H1 (cell line): Measurements from ENCODE around the gene TPSB2. TPM values are rescaled to one million over a fixed set of nuclear protein-coding genes. Genes with fewer than 3 reads are reported as not detected.

Experiments used
- EP300 ChIP-seq, 2 experiments: IDR thresholded peaks; 1 replicate in 1 of 2; 2 replicates in 1 of 2; pipeline ENCODE4 v1.6.1; 2011 to 2012; ENCODE audit warnings: low read depth in 2 of 2, low read length in 2 of 2, mild to moderate bottlenecking in 2 of 2, borderline replicate concordance in 1 of 2, inconsistent platforms in 1 of 2, moderate library complexity in 1 of 2
- EZH2 ChIP-seq: fragments of 200-600 bp; sonication (generic); IDR thresholded peaks from 2 replicates; pipeline ENCODE4 v1.7.1; 2012; ENCODE audit warnings: low read depth, mild to moderate bottlenecking, moderate library complexity, low read length, inconsistent platforms; ENCODE audit not compliant: severe bottlenecking
- TAF7 ChIP-seq: optimal IDR thresholded peaks from 2 replicates; pipeline ENCODE3; 2011; ENCODE audit warnings: low read depth, mild to moderate bottlenecking, inconsistent platforms, low read length, moderate library complexity, borderline replicate concordance
- TCF12 ChIP-seq: IDR thresholded peaks from 2 replicates; pipeline ENCODE4 v1.6.1; 2011; ENCODE audit warnings: low read depth, mild to moderate bottlenecking, low read length
- polyA plus RNA-seq, 7 experiments: library from polyadenylated mRNA; depleted of rRNA in 3 of 7; stranded (reverse) in 5 of 7; unstranded in 2 of 7; fragments of >200 nt in 5 of 7; fragments of 200-250 nt in 2 of 7; gene quantifications; 1 replicate in 5 of 7; 2 replicates in 1 of 7; 4 replicates in 1 of 7; pipeline versions ENCODE4 v1.2.1 to v1.2.3, GENCODE V29; 2011 to 2013; ENCODE audit warnings: missing spikeins in 2 of 7, mixed read lengths in 2 of 7
- total RNA-seq: library from RNA; stranded (reverse); fragmentation: NEBNext Ultra II Directional; extraction: Animal tissue kit (Norgen Biotek cat#: 25700); gene quantifications from 2 replicates; pipeline ENCODE4 v1.2.1, GENCODE V29; 2021

Gene TPSB2
- total and polyA plus RNA-seq, 2 of the 8 experiments (the other 6 are each of a cell fraction or from before 2014, with no cell fraction given) = 0.08 TPM; not detected in 1

GRCh38 chr16:1195393-1195666 is 34.7 kb downstream of the TPSB2 start (continued):
- no peak for TF ChIP-seq EP300 (IDR thresholded peaks at IDR 0.05; ENCODE audit: borderline replicate concordance in 1 of 2, low read depth in 2 of 2, low read length in 2 of 2)
- no peak for TF ChIP-seq TCF12
- no peak for TF ChIP-seq EZH2
- no peak for TF ChIP-seq TAF7
- TF ChIP-seq, all 59 proteins: peak for 0
